NCI-H446 (cell line): ENCODE data around the gene ZNF580.

Source experiments
- DNase-seq, 2 experiments: peaks; one replicate each; lab custom pipeline; 2025; lab: John Stamatoyannopoulos, UW

Gene ZNF580

GRCh38 chr19:55647732-55648584 lies 7.2 kb downstream of the ZNF580 start, which contains the start of gene CCDC106:
TSS of gene CCDC106 (plus strand) at chr19:55648212. CDS start at chr19:55649047, 835 bp downstream.
- DNase-seq, result peak; percentile 68 to 88

GRCh38 chr19:55648585-55649267 lies 7.9 kb downstream of the ZNF580 start:
- no peak for DNase-seq

- DNase-seq, result no peak
These were observed 8.7 kb downstream of the ZNF580 start for GRCh38 chr19:55649268-55650125.

- no peak for DNase-seq
These were observed 9.3 kb downstream of the ZNF580 start for GRCh38 chr19:55650126-55650557.

GRCh38 chr19:55650602-55651230 lies 9.9 kb downstream of the ZNF580 start:
- no peak for DNase-seq

- no peak for DNase-seq
These were observed 10.4 kb downstream of the ZNF580 start for GRCh38 chr19:55651236-55651635.

GRCh38 chr19:55652311-55653128 lies 11.7 kb downstream of the ZNF580 start:
- no peak for DNase-seq

GRCh38 chr19:55653651-55654322 lies 13.0 kb downstream of the ZNF580 start:
- DNase-seq, result peak; percentile 99 to 100

- peak; percentile 99 to 100 for DNase-seq
These were observed 13.6 kb downstream of the ZNF580 start for GRCh38 chr19:55654323-55654867.

- DNase-seq, result peak; percentile 83 to 99
These were observed 14.3 kb downstream of the ZNF580 start, which contains the start of gene U2AF2 for GRCh38 chr19:55654868-55655647. TSS of gene U2AF2 (plus strand) at chr19:55655035. CDS start at chr19:55655105, 70 bp downstream.

GRCh38 chr19:55655648-55656040 lies 14.8 kb downstream of the ZNF580 start:
- no peak for DNase-seq

- DNase-seq, result no peak
These were observed 15.8 kb downstream of the ZNF580 start for GRCh38 chr19:55656552-55656951.

- peak in 1 of 2 experiments; percentile 38 for DNase-seq
These were observed 16.4 kb downstream of the ZNF580 start for GRCh38 chr19:55656988-55657747.

- no peak for DNase-seq
These were observed 18.2 kb downstream of the ZNF580 start for GRCh38 chr19:55658846-55659459.

GRCh38 chr19:55659822-55660221 lies 19.0 kb downstream of the ZNF580 start:
- no peak for DNase-seq

GRCh38 chr19:55660404-55660803 lies 19.6 kb downstream of the ZNF580 start:
- DNase-seq, result no peak

GRCh38 chr19:55660991-55661390 lies 20.2 kb downstream of the ZNF580 start:
- DNase-seq, result no peak

GRCh38 chr19:55661826-55662225 lies 21.0 kb downstream of the ZNF580 start:
- no peak for DNase-seq
